AG09309 (cell line): ENCODE data around the gene LHFPL2.

Experiments used
- DNase-seq: peaks from one replicate; pipeline ENCODE4 v3.0.0-alpha.2; 2010; ENCODE audit warnings: low read depth
- H3K4me3 ChIP-seq: 2 replicates; pipeline ENCODE4 v1.5.1; 2011; ENCODE audit warnings: mild to moderate bottlenecking, low read depth, low read length, moderate library complexity; ENCODE audit not compliant: control insufficient read depth
- TF ChIP-seq, protein P1 (sequence below): IDR thresholded peaks from 2 replicates; pipeline ENCODE4 v1.5.1; 2011; ENCODE audit warnings: mild to moderate bottlenecking, low read depth, low read length, inconsistent platforms; ENCODE audit not compliant: insufficient read depth, control insufficient read depth; ENCODE audit errors: missing control alignments

LHFPL2 gene

DNA sequence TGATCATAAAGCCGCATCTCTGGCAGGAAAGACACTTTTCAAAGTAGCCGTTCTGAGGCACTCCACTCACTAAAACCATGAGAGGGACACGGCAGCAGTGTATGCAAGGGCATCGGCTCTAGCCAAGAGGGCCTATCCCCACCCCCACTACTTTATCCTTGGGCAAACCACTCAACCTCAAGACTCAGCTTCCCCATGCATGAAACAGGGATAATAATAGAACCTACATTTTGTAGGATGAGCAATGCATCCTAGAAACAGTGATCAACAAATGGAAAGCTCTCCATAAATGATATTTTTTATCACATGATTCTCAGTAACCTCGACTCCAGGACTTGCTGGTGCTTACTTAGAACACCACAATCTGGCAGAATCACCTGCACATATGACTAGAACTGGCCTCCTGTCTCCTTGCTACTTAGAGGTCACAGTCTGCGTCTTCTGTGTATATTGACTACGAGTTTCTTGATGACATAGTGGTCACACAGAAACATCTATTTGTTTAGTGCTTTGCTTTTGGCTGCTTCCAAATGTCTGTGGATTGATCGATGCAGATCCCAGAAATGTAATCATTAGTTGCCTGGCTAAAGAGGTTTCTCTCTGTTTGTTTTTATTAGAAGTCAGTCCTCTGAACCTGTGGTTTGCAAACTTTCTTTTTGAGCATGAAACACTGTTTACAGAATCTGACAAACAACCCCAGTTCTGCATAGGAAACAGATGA, 102.1 kb downstream of the LHFPL2 start:
- H3K4me3 ChIP-seq, result no peak overlapping the region
- no peak for DNase-seq
- TF ChIP-seq, protein P1, sequence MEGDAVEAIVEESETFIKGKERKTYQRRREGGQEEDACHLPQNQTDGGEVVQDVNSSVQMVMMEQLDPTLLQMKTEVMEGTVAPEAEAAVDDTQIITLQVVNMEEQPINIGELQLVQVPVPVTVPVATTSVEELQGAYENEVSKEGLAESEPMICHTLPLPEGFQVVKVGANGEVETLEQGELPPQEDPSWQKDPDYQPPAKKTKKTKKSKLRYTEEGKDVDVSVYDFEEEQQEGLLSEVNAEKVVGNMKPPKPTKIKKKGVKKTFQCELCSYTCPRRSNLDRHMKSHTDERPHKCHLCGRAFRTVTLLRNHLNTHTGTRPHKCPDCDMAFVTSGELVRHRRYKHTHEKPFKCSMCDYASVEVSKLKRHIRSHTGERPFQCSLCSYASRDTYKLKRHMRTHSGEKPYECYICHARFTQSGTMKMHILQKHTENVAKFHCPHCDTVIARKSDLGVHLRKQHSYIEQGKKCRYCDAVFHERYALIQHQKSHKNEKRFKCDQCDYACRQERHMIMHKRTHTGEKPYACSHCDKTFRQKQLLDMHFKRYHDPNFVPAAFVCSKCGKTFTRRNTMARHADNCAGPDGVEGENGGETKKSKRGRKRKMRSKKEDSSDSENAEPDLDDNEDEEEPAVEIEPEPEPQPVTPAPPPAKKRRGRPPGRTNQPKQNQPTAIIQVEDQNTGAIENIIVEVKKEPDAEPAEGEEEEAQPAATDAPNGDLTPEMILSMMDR, result no peak

DNA sequence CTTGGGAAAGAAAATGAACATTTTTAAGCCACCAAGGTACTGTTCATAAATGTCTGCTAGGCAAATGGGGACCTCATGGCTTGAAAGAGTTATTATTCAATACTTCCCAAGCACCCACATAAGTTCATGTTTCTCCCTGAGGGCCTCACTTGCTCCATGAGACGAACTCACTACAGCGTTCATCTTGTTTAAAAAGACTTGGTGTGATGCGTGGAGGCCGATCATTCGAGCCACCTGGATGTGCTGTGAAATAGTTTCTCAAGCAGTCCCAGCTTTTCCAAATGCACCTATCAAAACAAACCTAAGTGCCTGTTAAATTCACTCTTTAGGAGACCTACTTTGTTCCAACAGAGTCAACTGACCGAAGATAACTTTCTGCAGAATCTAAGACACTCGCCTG, 103.2 kb downstream of the LHFPL2 start:
- TF ChIP-seq, protein P1, result no peak
- DNase-seq, result no peak
- H3K4me3 ChIP-seq, result no peak overlapping the region

DNA sequence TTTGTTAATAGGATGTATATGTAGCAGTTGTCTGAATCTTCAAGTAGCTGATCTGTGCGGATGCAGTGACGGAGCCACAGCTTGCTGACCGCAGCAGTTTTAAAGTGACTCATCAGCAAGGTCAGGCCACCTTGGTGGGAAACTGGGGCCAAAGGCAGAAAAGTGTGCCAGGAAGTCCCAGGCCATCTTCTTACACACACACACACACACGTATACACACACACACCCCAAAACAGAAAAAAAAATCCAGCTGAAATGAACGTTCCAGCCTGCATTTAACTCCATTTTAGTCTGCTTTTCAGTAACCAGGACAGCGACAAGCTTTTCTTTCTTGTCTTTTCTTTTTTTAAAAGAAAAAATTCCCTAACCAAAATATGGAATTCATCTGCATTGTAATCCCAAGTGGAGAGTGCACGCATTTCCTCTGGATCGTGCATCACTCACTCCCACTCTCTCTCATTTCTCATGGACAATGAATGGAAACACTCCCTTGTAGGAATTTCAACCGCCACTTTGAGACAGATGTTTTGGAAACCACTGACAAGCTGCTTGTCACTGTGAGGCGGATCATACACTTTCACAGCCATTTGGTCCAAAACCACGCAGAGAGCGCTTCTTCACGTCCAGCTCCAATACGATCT, 103.9 kb downstream of the LHFPL2 start:
- DNase-seq, result no peak
- TF ChIP-seq, protein P1, result no peak
- H3K4me3 ChIP-seq, result no peak overlapping the region

DNA sequence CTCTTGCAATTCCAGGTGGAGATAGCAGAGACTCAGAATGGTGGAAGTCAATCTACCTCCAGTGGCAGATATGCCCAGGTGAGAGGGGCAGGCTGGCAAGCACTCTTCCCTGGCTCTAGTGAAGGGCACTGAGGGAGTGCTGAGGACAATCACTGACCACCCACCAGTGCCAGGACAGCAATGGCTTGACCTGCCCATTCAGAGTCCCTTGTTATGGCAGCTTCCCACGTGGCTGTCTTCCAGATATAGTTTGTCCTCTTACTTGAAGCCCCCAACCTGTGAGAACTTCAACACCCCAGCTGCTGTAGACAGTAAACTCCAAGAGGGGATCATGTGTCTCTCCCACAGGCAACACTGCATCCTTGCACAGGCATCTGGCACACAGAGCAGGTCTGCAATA, 104.7 kb downstream of the LHFPL2 start:
- DNase-seq, result no peak
- H3K4me3 ChIP-seq, result no peak overlapping the region
- TF ChIP-seq, protein P1, result no peak

DNA sequence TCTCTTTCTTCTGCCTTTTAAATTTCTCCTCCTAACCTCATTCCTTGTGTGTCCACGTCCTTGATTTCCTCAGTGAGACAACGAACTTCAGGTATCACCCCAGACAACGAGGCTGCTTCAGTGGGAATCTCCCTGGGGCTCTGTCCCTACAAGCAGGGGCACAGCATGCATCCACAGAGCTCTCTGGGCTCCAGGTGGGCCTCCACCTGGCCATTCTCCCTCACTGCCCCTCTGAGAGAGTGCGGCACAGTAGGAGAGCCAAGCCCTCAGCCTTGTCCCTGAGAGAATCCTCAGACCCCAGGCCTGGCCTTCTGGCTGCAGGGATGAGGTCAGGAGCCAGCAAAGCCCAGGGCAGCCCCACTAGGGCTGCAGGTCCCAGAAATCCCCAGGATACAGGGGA, 105.3 kb downstream of the LHFPL2 start:
- H3K4me3 ChIP-seq, result no peak overlapping the region
- TF ChIP-seq, protein P1, result no peak
- DNase-seq, result no peak

DNA sequence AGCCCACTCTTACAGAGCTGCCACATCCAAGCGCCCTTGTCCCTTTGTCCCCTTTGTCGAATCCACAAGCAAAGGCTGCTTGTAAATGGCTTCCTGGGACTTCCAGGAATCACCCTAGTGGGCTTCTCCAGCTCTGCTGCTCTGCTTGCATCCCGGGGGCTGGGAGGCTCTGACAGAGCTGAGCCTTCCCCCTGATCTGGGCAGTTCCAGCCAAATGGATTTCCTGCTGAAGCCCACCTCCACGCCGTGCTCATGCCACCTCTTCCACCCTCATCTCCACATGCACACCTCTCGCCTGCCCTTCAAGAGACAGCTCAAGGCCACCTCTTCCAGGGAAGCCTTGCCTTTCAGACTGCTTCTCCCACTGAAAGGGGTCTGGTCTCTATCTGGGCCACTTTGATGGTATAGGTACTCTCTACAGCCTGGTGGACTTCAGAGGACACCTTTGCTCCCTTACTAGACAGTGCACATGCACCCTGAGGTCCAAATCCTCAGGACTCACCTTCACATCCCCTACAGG, 106.2 kb downstream of the LHFPL2 start:
- DNase-seq, result no peak
- no peak overlapping the region for H3K4me3 ChIP-seq
- TF ChIP-seq, protein P1, result no peak
